IMR-90 (cell line): Measurements from ENCODE around the gene MEX3A. TPM values are rescaled to one million over a fixed set of nuclear protein-coding genes. Genes with fewer than 3 reads are reported as not detected.

Experiments
- ATAC-seq: fragments of 200-7000 bp; cut with Tn5 transposase; 2 replicates; pipeline ENCODE4 v1.9.1; 2020; ENCODE audit warnings: low read depth, mild to moderate bottlenecking, moderate library complexity
- BruUV-seq: library from RNA; stranded (reverse); fragments of 400-500 nt; replicated peaks from 2 replicates; lab custom pipeline; 2021; lab: Mats Ljungman, UMichigan
- CTCF ChIA-PET: fragments of 300-600 bp; formaldehyde crosslinking; extraction: SDS; loops from one replicate; lab custom pipeline; 2021; ENCODE audit warnings: antibody characterized with exemption; lab: Yijun Ruan, JAX
- POLR2A ChIA-PET: fragments of 300-600 bp; sonication (Branson Sonifier 250); formaldehyde crosslinking; loops from one replicate; lab custom pipeline; 2022; ENCODE audit warnings: antibody characterized with exemption; ENCODE audit not compliant: unreplicated experiment; lab: Charles Lee
- DNase-seq: peaks from one replicate; pipeline ENCODE4 v3.0.0; 2013
- H2AFZ ChIP-seq: replicated peaks from 2 replicates; pipeline ENCODE3; 2013; ENCODE audit warnings: low read length, mild to moderate bottlenecking; ENCODE audit not compliant: poor library complexity
- H2AK5ac ChIP-seq: 2 replicates; pipeline ENCODE4 v1.6.1; 2013; ENCODE audit warnings: low read depth, low read length, inconsistent platforms
- H2AK9ac ChIP-seq: replicated peaks from 2 replicates; pipeline ENCODE3; 2013; ENCODE audit warnings: mild to moderate bottlenecking, low read depth, low read length, moderate library complexity; ENCODE audit not compliant: poor library complexity
- H2BK120ac ChIP-seq: 2 replicates; pipeline ENCODE4 v1.6.1; 2013; ENCODE audit warnings: low read depth, low read length, inconsistent platforms
- H2BK15ac ChIP-seq: 3 replicates; pipeline ENCODE4 v1.6.1; 2013; ENCODE audit warnings: low read depth, low read length, inconsistent platforms
- H2BK20ac ChIP-seq: 2 replicates; pipeline ENCODE4 v1.6.1; 2013; ENCODE audit warnings: low read depth, mild to moderate bottlenecking, inconsistent platforms, low read length, moderate library complexity
- H2BK5ac ChIP-seq: 2 replicates; pipeline ENCODE4 v1.6.1; 2013; ENCODE audit warnings: mild to moderate bottlenecking, low read depth, low read length, inconsistent platforms; ENCODE audit not compliant: poor library complexity, severe bottlenecking
- H3K14ac ChIP-seq: replicated peaks from 2 replicates; pipeline ENCODE4 v1.6.1; 2013; ENCODE audit warnings: low read depth, low read length, inconsistent platforms
- H3K18ac ChIP-seq: 2 replicates; pipeline ENCODE4 v1.6.1; 2013; ENCODE audit warnings: low read depth, low read length, control low read depth
- H3K23ac ChIP-seq: 2 replicates; pipeline ENCODE4 v1.6.1; 2013; ENCODE audit warnings: low read depth, low read length, inconsistent platforms
- H3K27ac ChIP-seq: 2 replicates; pipeline ENCODE4 v1.5.1; 2013; ENCODE audit warnings: mild to moderate bottlenecking, control low read depth, low read length; ENCODE audit not compliant: insufficient read depth
- H3K27me3 ChIP-seq: 2 replicates; pipeline ENCODE4 v1.6.1; 2013; ENCODE audit warnings: low read length; ENCODE audit not compliant: control insufficient read depth, insufficient read depth
- H3K36me3 ChIP-seq: 2 replicates; pipeline ENCODE4 v1.6.1; 2013; ENCODE audit warnings: low read length, mixed read lengths; ENCODE audit not compliant: control insufficient read depth, insufficient read depth
- H3K4ac ChIP-seq: 2 replicates; pipeline ENCODE4 v1.6.1; 2013; ENCODE audit warnings: low read depth, low read length, inconsistent platforms
- H3K4me1 ChIP-seq: 2 replicates; pipeline ENCODE4 v1.6.1; 2013; ENCODE audit warnings: low read length, mixed read lengths; ENCODE audit not compliant: control insufficient read depth, insufficient read depth
- H3K4me2 ChIP-seq: 2 replicates; pipeline ENCODE4 v1.6.1; 2013; ENCODE audit warnings: low read depth, mild to moderate bottlenecking, control low read depth, low read length, moderate library complexity
- H3K4me3 ChIP-seq: 2 replicates; pipeline ENCODE4 v1.5.1; 2013; ENCODE audit warnings: low read depth, mild to moderate bottlenecking, control low read depth, low read length, moderate library complexity; ENCODE audit not compliant: insufficient read depth
- H3K56ac ChIP-seq: 2 replicates; pipeline ENCODE4 v1.6.1; 2013; ENCODE audit warnings: low read length, inconsistent platforms; ENCODE audit not compliant: insufficient read depth; ENCODE audit errors: extremely low read depth
- H3K79me1 ChIP-seq, 2 experiments: 2 replicates each; pipeline ENCODE4 v1.6.1; 2013; ENCODE audit warnings: low read length in 2 of 2, inconsistent platforms in 1 of 2, low read depth in 1 of 2
- H3K9ac ChIP-seq: 2 replicates; pipeline ENCODE4 v1.6.1; 2013; ENCODE audit warnings: low read depth, low read length, control low read depth
- H3K9me1 ChIP-seq: 2 replicates; pipeline ENCODE4 v1.6.1; 2013; ENCODE audit warnings: low read length, inconsistent platforms; ENCODE audit not compliant: insufficient read depth
- H3K9me3 ChIP-seq: 2 replicates; pipeline ENCODE4 v1.6.1; 2013; ENCODE audit warnings: low read length; ENCODE audit not compliant: control insufficient read depth, insufficient read depth
- H4K20me1 ChIP-seq: 2 replicates; pipeline ENCODE4 v1.6.1; 2013; ENCODE audit warnings: low read length, inconsistent platforms; ENCODE audit not compliant: insufficient read depth
- H4K5ac ChIP-seq: 2 replicates; pipeline ENCODE4 v1.6.1; 2013; ENCODE audit warnings: mild to moderate bottlenecking, low read depth, low read length, control low read depth
- H4K8ac ChIP-seq, 2 experiments: 2 replicates each; pipeline ENCODE4 v1.6.1; 2013; ENCODE audit warnings: low read depth in 2 of 2, low read length in 2 of 2, control low read depth in 1 of 2, inconsistent platforms in 1 of 2
- H4K91ac ChIP-seq: 2 replicates; pipeline ENCODE4 v1.6.1; 2013; ENCODE audit warnings: low read depth, low read length, inconsistent platforms; ENCODE audit not compliant: insufficient read depth
- CHD1 ChIP-seq: IDR thresholded peaks from 2 replicates; pipeline ENCODE4 v1.6.1; 2012; ENCODE audit warnings: low read depth, low read length, improper control_type of control experiment
- POLR2A ChIP-seq: IDR thresholded peaks from 2 replicates; pipeline ENCODE4 v1.6.1; 2012; ENCODE audit warnings: mild to moderate bottlenecking, low read depth, low read length
- WGBS, 2 experiments: methylation state at CpG; one replicate each; pipeline versions ENCODE4 v1.1.5 to v1.1.7; 2013; ENCODE audit warnings: missing lambda C conversion rate in 2 of 2; ENCODE audit not compliant: insufficient read length in 1 of 2; ENCODE audit errors: extremely low coverage in 2 of 2; 5-methylcytosine and 5-hydroxymethylcytosine counted together
- dilution Hi-C: fragments of 300-500 bp; cut with HindIII; formaldehyde crosslinking; loops from one replicate; pipeline ENCODE4 v1.14.3; 2018; ENCODE audit warnings: low sequenced_read_pairs; ENCODE audit not compliant: unreplicated experiment
- in situ Hi-C: fragments of 300-500 bp; cut with MboI; formaldehyde crosslinking; loops from 3 replicates; pipeline ENCODE4 v1.14.3; 2019; ENCODE audit warnings: low sequenced_read_pairs, inconsistent platforms, mixed read lengths
- intact Hi-C: fragments of 100-400 bp; cut with micrococcal nuclease; formaldehyde crosslinking; loops from 2 replicates; pipeline ENCODE4 v1.10.0; 2022
- polyA plus RNA-seq, 3 experiments: library from polyadenylated mRNA; depleted of rRNA; stranded (reverse); fragments of >200 nt; gene quantifications; 2 replicates each; pipeline ENCODE4 v1.2.3, GENCODE V29; 2012; ENCODE audit warnings: low replicate concordance in 1 of 3
- total RNA-seq: library from RNA; depleted of rRNA; stranded (reverse); fragments of >200 nt; gene quantifications from 2 replicates; pipeline ENCODE4 v1.2.3, GENCODE V29; 2012
- TF ChIP-seq, protein P1 (sequence below): fragments of 150-350 bp; IDR thresholded peaks from 2 replicates; pipeline ENCODE4 v1.6.1; 2017; ENCODE audit warnings: mild to moderate bottlenecking, antibody characterized with exemption, low read length, low read depth

The MEX3A gene
- total and polyA plus RNA-seq, 2 of the 4 experiments (the other 2 are of a cell fraction): 2.3 to 9.0 TPM

DNA sequence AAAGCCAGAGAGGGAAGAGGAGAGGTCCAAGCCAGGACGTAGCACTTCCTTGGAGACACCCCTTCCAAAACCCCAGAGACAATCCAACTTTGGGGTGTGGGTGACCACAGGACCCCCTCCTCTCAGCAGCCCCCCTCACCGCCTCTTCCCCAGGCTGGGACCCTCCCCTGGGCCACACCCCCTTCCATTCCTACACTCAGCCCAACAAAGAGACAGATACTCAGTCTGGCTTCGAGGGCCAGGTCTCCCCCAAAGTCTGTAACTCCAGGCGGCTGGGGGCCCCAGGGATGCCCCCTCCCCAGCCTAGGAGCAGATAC lies 1.4 kb downstream of the MEX3A start:
- Histone ChIP-seq H3K9ac (peak overlapping the region; percentile 94), H3K4me2 (peak overlapping the region; percentile 92), H2AK9ac (peak overlapping the region; percentile 98), H3K27ac (peak overlapping the region; percentile 91), H4K5ac (peak overlapping the region; percentile 35; the same call in 1 of the 2 replicates), H3K9me1 (peaks cover 10% of the 10 kb centered on the region), H3K23ac (peak overlapping the region; percentile 46; the same call in 1 of the 2 replicates), H3K18ac (no peak overlapping the region; the same call in 1 of the 2 replicates), H2BK5ac (no peak overlapping the region), H3K9me3 (no peaks in the 10 kb centered on the region), H3K4me1 (peaks cover 18% of the 10 kb centered on the region), H3K36me3 (peaks cover 20% of the 10 kb centered on the region), H3K4me3 (peak overlapping the region; percentile 71), H3K56ac (peak overlapping the region; percentile 71; the same call in 1 of the 2 replicates), H3K27me3 (no peaks in the 10 kb centered on the region), H2BK20ac (no peak overlapping the region), H4K91ac (peak overlapping the region; percentile 87), H2AK5ac (peak overlapping the region; percentile 96), H2BK120ac (peak overlapping the region; percentile 19; the same call in 1 of the 2 replicates), H3K14ac (peak overlapping the region; percentile 89), H3K4ac (peak overlapping the region; percentile 89), H4K20me1 (peaks cover 24% of the 10 kb centered on the region), H4K8ac (peak overlapping the region; percentile 76 to 91; a peak in 3 of 4 replicates), H2BK15ac (no peak overlapping the region), H3K79me1 (peaks cover 34 to 89% of the 10 kb centered on the region in 2 experiments), H2AFZ (peak overlapping the region; percentile 87)
- intact Hi-C loops: no loop called here
- dilution Hi-C loops: no loop called here
- in situ Hi-C loops: no loop called here
- DNase-seq (no peak), ATAC-seq (peak; percentile 4)
- TF ChIP-seq POLR2A (no peak), CHD1 (no peak)
- TF ChIP-seq, protein P1, sequence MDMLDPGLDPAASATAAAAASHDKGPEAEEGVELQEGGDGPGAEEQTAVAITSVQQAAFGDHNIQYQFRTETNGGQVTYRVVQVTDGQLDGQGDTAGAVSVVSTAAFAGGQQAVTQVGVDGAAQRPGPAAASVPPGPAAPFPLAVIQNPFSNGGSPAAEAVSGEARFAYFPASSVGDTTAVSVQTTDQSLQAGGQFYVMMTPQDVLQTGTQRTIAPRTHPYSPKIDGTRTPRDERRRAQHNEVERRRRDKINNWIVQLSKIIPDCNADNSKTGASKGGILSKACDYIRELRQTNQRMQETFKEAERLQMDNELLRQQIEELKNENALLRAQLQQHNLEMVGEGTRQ: no peak
- no TSS peak for BruUV-seq
- ChIA-PET CTCF (interaction anchor here (0.6 kb wide), 1 partner anchor 20 kb away, joined by 4 read pairs; no protein-coding TSS in a partner anchor), POLR2A (no interaction called here)
- WGBS, 2 experiments: 0% methylated on average over 1 of the region's 4 CpGs; no CpG with 5 or more reads in 1 of the 2 experiments
